Activated T-cell treated with anti-CD3 and anti-CD28 coated beads, Interleukin-2, amount 50 U/mL, for 24 hours (primary cell): ENCODE measurements around the gene ERP44.
"Not testable (repeated sequence)": the region's sequence is repeated elsewhere in the genome, so short reads cannot be mapped to it uniquely, and the experiment has no call there.

ENCODE experiments used
- DNase-seq: peaks from one replicate; pipeline ENCODE4 v3.0.0-alpha.2; 2020
- H3K27ac Mint-ChIP-seq: 2 replicates; pipeline ENCODE4 v1.8.0; 2020; ENCODE audit warnings: mild to moderate bottlenecking, mixed read lengths
- H3K27me3 Mint-ChIP-seq: 2 replicates; pipeline ENCODE4 v1.8.0; 2020; ENCODE audit warnings: mixed read lengths
- H3K36me3 Mint-ChIP-seq: 2 replicates; pipeline ENCODE4 v1.8.0; 2020; ENCODE audit warnings: low read depth, mixed read lengths
- H3K4me1 Mint-ChIP-seq: 2 replicates; pipeline ENCODE4 v1.8.0; 2020; ENCODE audit warnings: low read depth, mixed read lengths
- H3K4me3 Mint-ChIP-seq: 2 replicates; pipeline ENCODE4 v1.8.0; 2020; ENCODE audit warnings: mild to moderate bottlenecking, moderate library complexity, mixed read lengths
- H3K9me3 Mint-ChIP-seq: 2 replicates; pipeline ENCODE4 v1.8.0; 2020; ENCODE audit warnings: mixed read lengths

ERP44 gene

GRCh38 chr9:100098887-100099721 is at the start of gene ERP44, which contains the start of gene INVS:
Gene ERP44, minus strand, starts transcription at chr9:100099000. Its CDS starts 160 bp downstream, at chr9:100098840.
Gene INVS, plus strand, starts transcription at chr9:100099243. Its CDS starts 5,279 bp downstream, at chr9:100104522.
- H3K9me3 Mint-ChIP-seq = no peaks in the 10 kb centered on the region
- peak within 1 kb of the TSS; percentile 98 for H3K27ac Mint-ChIP-seq
- peak within 1 kb of the TSS; percentile 100 for H3K4me3 Mint-ChIP-seq
- H3K4me1 Mint-ChIP-seq = peaks cover 40% of the 10 kb centered on the region
- no peaks in the 10 kb centered on the region for H3K27me3 Mint-ChIP-seq
- DNase-seq = peak; percentile 95
- H3K36me3 Mint-ChIP-seq = peaks cover 33% of the 10 kb centered on the region

GRCh38 chr9:100145976-100146375 is 47.2 kb upstream of the ERP44 start:
- DNase-seq, H3K27ac Mint-ChIP-seq, H3K36me3 Mint-ChIP-seq, H3K9me3 Mint-ChIP-seq, H3K4me1 Mint-ChIP-seq, H3K27me3 Mint-ChIP-seq, H3K4me3 Mint-ChIP-seq: not testable (repeated sequence)

GRCh38 chr9:100145167-100145934 is 46.6 kb upstream of the ERP44 start:
- H3K4me1 Mint-ChIP-seq, DNase-seq, H3K27ac Mint-ChIP-seq, H3K9me3 Mint-ChIP-seq, H3K4me3 Mint-ChIP-seq, H3K36me3 Mint-ChIP-seq, H3K27me3 Mint-ChIP-seq: not testable (repeated sequence)

GRCh38 chr9:100141862-100142261 is 43.1 kb upstream of the ERP44 start:
- not testable (repeated sequence) for H3K9me3 Mint-ChIP-seq, H3K36me3 Mint-ChIP-seq, H3K27ac Mint-ChIP-seq, H3K4me3 Mint-ChIP-seq, H3K4me1 Mint-ChIP-seq, DNase-seq, H3K27me3 Mint-ChIP-seq

GRCh38 chr9:100140303-100140702 is 41.5 kb upstream of the ERP44 start:
- H3K4me1 Mint-ChIP-seq, H3K27me3 Mint-ChIP-seq, H3K9me3 Mint-ChIP-seq, DNase-seq, H3K36me3 Mint-ChIP-seq, H3K4me3 Mint-ChIP-seq, H3K27ac Mint-ChIP-seq: not testable (repeated sequence)

GRCh38 chr9:100136799-100137198 is 38.0 kb upstream of the ERP44 start:
- H3K27me3 Mint-ChIP-seq, H3K4me1 Mint-ChIP-seq, H3K27ac Mint-ChIP-seq, H3K9me3 Mint-ChIP-seq, DNase-seq, H3K4me3 Mint-ChIP-seq: not testable (repeated sequence)
- H3K36me3 Mint-ChIP-seq = peaks cover 27% of the 10 kb centered on the region

GRCh38 chr9:100134731-100135130 is 35.9 kb upstream of the ERP44 start:
- H3K36me3 Mint-ChIP-seq = peaks cover 38% of the 10 kb centered on the region
- H3K27me3 Mint-ChIP-seq = no peaks in the 10 kb centered on the region
- peaks cover 9% of the 10 kb centered on the region for H3K4me1 Mint-ChIP-seq
- DNase-seq = no peak
- no peak overlapping the region for H3K4me3 Mint-ChIP-seq
- H3K9me3 Mint-ChIP-seq = no peaks in the 10 kb centered on the region
- peak overlapping the region; percentile 60 for H3K27ac Mint-ChIP-seq

GRCh38 chr9:100131875-100132430 is 33.2 kb upstream of the ERP44 start:
- no peak for DNase-seq
- no peaks in the 10 kb centered on the region for H3K27me3 Mint-ChIP-seq
- no peaks in the 10 kb centered on the region for H3K9me3 Mint-ChIP-seq
- peaks cover 53% of the 10 kb centered on the region for H3K36me3 Mint-ChIP-seq
- H3K4me1 Mint-ChIP-seq = peaks cover 9% of the 10 kb centered on the region
- no peak overlapping the region for H3K4me3 Mint-ChIP-seq
- H3K27ac Mint-ChIP-seq = no peak overlapping the region

- DNase-seq = no peak
- Mint-ChIP-seq H3K4me3 (no peak overlapping the region), H3K27ac (no peak overlapping the region), H3K9me3 (no peaks in the 10 kb centered on the region), H3K36me3 (peaks cover 57% of the 10 kb centered on the region), H3K4me1 (peaks cover 9% of the 10 kb centered on the region), H3K27me3 (no peaks in the 10 kb centered on the region)
Measured at GRCh38 chr9:100131216-100131615, 32.4 kb upstream of the ERP44 start.

- no peaks in the 10 kb centered on the region for H3K27me3 Mint-ChIP-seq
- H3K4me3 Mint-ChIP-seq = no peak overlapping the region
- no peak for DNase-seq
- H3K27ac Mint-ChIP-seq = no peak overlapping the region
- peaks cover 66% of the 10 kb centered on the region for H3K36me3 Mint-ChIP-seq
- H3K9me3 Mint-ChIP-seq = no peaks in the 10 kb centered on the region
- peaks cover 13% of the 10 kb centered on the region for H3K4me1 Mint-ChIP-seq
Measured at GRCh38 chr9:100129772-100130171, 31.0 kb upstream of the ERP44 start.

- no peak overlapping the region for H3K27ac Mint-ChIP-seq
- H3K27me3 Mint-ChIP-seq = no peaks in the 10 kb centered on the region
- DNase-seq = no peak
- H3K4me3 Mint-ChIP-seq = no peak overlapping the region
- H3K36me3 Mint-ChIP-seq = peaks cover 51% of the 10 kb centered on the region
- H3K9me3 Mint-ChIP-seq = no peaks in the 10 kb centered on the region
- peaks cover 10% of the 10 kb centered on the region for H3K4me1 Mint-ChIP-seq
Measured at GRCh38 chr9:100126423-100126822, 27.6 kb upstream of the ERP44 start.

GRCh38 chr9:100125910-100126309 is 27.1 kb upstream of the ERP44 start:
- Mint-ChIP-seq H3K4me1 (peaks cover 16% of the 10 kb centered on the region), H3K9me3 (no peaks in the 10 kb centered on the region), H3K27ac (no peak overlapping the region), H3K4me3 (no peak overlapping the region), H3K36me3 (peaks cover 55% of the 10 kb centered on the region), H3K27me3 (no peaks in the 10 kb centered on the region)
- no peak for DNase-seq

- H3K4me3 Mint-ChIP-seq = no peak overlapping the region
- peaks cover 22% of the 10 kb centered on the region for H3K4me1 Mint-ChIP-seq
- H3K9me3 Mint-ChIP-seq = no peaks in the 10 kb centered on the region
- peaks cover 57% of the 10 kb centered on the region for H3K36me3 Mint-ChIP-seq
- H3K27me3 Mint-ChIP-seq = no peaks in the 10 kb centered on the region
- H3K27ac Mint-ChIP-seq = no peak overlapping the region
- no peak for DNase-seq
Measured at GRCh38 chr9:100125236-100125635, 26.4 kb upstream of the ERP44 start.

- peaks cover 26% of the 10 kb centered on the region for H3K4me1 Mint-ChIP-seq
- H3K27ac Mint-ChIP-seq = peak overlapping the region; percentile 78
- peaks cover 51% of the 10 kb centered on the region for H3K36me3 Mint-ChIP-seq
- H3K4me3 Mint-ChIP-seq = no peak overlapping the region
- no peak for DNase-seq
- H3K27me3 Mint-ChIP-seq = no peaks in the 10 kb centered on the region
- no peaks in the 10 kb centered on the region for H3K9me3 Mint-ChIP-seq
Measured at GRCh38 chr9:100120286-100120685, 21.5 kb upstream of the ERP44 start.

- no peak for DNase-seq
- H3K27me3 Mint-ChIP-seq = no peaks in the 10 kb centered on the region
- H3K9me3 Mint-ChIP-seq = no peaks in the 10 kb centered on the region
- peaks cover 62% of the 10 kb centered on the region for H3K36me3 Mint-ChIP-seq
- no peak overlapping the region for H3K27ac Mint-ChIP-seq
- H3K4me3 Mint-ChIP-seq = no peak overlapping the region
- H3K4me1 Mint-ChIP-seq = peaks cover 35% of the 10 kb centered on the region
Measured at GRCh38 chr9:100117316-100117715, 18.5 kb upstream of the ERP44 start.
